Activated CD4-positive, alpha-beta T cell treated with anti-CD3 and anti-CD28 coated beads for 4 hours (primary cell): ENCODE data around the gene N4BP3.

Experiments used
- DNase-seq, 2 donors: peaks; one replicate each; pipeline ENCODE4 v3.0.0-alpha.2; 2020

The N4BP3 gene

GRCh38 chr5:178103612-178104011 lies 9.7 kb upstream of the N4BP3 start:
- no peak for DNase-seq

- DNase-seq = no peak
Measured at GRCh38 chr5:178104492-178104891, 8.8 kb upstream of the N4BP3 start.

DNA sequence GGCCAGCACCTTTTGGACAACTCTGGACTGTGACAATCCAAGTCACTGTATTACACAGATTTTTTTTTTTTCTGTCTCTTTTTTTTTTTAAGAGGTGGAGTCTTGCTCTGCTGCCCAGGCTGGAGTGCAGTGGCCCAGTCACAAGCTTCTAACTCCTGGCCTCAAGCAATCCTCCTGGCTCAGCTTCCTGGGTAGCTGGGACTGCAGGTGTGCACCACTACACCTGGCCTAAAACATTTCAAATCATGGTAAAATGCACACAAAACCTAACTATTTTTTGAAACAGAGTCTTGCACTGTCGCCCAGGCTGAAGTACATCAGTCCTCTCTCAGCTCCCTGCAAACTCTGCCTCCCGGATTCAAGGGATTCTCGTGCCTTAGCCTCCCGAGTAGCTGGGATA lies 7.2 kb upstream of the N4BP3 start:
- no peak for DNase-seq

- DNase-seq = no peak
Measured at GRCh38 chr5:178106556-178107239, 6.6 kb upstream of the N4BP3 start.

DNA sequence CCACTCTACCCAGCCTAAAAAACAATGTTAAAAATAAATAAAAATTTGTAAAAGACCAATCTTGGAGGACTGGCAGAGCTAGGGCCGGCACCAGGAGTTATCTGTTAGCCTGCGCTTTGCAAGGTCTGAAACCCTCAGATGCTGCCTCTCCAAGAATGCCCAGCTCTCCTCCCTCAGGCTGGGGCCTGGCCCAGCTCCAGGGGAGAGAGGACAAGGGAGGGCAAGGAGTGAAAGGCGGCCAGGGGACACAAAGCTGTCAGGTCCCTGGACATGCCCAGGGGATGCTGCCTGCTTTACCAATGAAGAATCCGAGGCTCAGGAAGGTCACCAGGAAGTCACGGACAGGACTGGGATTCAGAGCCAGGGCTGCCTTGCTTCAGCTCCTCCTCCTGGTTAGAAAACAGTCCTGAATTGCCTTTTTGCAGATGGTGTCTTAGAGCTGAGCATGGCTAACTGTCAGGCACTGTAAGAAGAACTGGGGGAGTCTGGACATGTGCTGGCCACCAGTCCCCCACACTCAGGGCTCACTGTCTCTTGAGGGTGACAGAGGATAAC lies 5.5 kb upstream of the N4BP3 start:
- no peak for DNase-seq

- no peak for DNase-seq
Measured at GRCh38 chr5:178108446-178108845, 4.9 kb upstream of the N4BP3 start.

GRCh38 chr5:178108966-178109365 lies 4.4 kb upstream of the N4BP3 start:
- DNase-seq = no peak

DNA sequence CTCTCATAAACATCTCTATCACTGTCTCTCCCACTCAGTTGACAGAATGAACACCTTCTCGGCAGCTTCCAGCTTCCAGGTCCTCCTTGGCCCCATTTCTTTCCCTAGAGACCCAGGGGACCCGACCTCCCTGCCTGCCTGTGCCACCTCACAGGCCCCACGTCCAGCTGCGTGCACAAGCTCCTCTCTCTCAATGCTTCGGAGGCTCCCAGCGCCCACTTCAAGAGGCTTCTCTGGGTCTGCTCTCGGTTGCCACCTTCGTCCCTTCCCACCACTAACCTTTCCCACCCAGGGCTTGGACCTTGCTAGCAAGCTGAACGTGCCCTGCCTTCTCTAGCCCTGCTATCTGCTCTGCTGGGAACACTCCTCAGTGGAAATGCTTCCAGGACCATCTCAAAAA lies 2.8 kb upstream of the N4BP3 start:
- no peak for DNase-seq

DNA sequence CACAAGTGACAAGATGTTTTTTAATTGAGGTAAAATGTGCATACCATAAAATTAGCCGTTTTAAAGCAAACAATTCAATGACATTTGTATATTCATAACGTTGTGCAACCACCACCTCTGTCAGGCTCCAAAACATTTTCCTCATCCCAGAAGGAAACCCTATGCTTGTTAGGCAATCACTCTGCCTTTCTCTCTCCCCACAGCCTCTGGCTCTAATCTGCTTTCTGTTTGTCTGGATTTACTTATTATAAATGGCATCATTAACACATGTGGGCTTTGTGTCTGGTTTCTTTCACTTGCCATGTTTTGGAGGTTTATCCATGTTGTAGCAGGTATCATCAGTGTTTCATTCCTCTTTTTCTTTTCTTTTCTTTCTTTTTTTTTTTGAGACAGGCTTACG lies 1.4 kb upstream of the N4BP3 start:
- no peak for DNase-seq

DNA sequence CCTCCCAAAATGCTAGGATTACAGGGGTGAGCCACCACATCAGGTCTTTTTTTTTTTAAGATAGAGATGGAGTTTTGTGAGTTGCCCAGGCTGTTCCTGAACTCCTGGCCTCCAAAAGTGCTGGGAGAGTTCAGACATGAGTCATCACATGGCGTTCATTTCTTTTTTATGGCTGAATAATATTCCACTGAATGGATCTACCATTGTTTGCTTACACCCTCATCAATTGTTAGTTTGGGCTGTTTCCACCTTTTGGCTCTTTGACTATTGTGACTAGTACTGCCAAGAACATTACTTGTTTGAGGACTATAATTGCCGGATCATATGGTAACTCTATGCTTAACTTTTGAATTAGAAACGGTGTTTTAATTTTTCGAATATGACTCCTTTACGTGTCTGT lies 787 bp upstream of the N4BP3 start:
- DNase-seq = no peak

- no peak for DNase-seq
Measured at GRCh38 chr5:178113841-178114324, 551 bp downstream of the N4BP3 start.

- DNase-seq = peak; percentile 42 to 46
Measured at GRCh38 chr5:178114325-178115135, 1.2 kb downstream of the N4BP3 start.

- DNase-seq = no peak
Measured at GRCh38 chr5:178115136-178115813, 1.9 kb downstream of the N4BP3 start.

DNA sequence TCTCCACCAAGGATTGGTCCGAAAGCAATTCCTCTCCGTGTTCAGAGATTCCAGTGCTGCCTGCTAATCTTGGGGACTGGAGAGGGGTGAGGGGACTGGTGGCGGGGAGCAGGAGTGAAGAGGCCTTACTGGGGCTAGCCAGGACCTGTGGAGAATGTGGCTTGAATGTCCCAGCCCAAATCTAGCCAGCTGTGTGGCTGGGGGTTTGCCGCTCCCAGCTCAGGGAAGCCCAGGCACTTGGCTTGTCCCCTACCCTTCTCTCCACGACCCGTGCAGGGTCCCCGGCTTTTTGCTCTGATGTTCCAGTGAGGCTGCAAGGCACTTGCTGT lies 2.4 kb downstream of the N4BP3 start:
- no peak for DNase-seq

- DNase-seq = peak; percentile 58 to 75
Measured at GRCh38 chr5:178116143-178116885, 3.0 kb downstream of the N4BP3 start.

GRCh38 chr5:178117923-178118701 lies 4.8 kb downstream of the N4BP3 start:
- no peak for DNase-seq

DNA sequence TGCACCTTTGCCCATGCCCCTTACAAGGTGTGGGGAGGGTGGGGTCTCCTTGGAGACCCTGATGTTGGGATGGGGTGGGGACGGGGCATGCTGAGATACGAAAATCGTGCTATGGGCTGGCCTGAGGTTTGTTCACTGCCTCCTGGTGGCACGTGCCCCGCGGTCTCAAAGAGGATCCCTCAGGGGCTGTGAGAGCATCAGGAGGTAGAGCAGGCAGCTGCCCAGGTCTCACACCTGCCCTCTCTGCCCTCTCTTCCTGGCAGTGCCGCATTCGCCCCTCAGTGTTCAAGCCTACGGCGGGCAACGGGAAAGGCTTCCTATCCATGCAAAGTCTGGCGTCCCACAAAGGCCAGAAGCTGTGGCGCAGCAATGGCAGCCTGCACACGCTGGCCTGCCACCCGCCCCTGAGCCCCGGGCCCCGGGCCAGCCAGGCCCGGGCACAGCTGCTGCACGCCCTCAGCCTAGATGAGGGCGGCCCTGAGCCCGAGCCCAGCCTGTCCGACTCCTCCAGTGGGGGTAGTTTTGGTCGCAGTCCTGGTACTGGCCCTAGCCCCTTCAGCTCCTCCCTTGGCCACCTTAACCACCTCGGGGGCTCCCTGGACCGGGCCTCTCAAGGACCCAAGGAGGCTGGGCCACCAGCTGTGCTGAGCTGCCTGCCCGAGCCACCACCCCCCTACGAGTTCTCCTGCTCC lies 6.7 kb downstream of the N4BP3 start:
- no peak for DNase-seq

DNA sequence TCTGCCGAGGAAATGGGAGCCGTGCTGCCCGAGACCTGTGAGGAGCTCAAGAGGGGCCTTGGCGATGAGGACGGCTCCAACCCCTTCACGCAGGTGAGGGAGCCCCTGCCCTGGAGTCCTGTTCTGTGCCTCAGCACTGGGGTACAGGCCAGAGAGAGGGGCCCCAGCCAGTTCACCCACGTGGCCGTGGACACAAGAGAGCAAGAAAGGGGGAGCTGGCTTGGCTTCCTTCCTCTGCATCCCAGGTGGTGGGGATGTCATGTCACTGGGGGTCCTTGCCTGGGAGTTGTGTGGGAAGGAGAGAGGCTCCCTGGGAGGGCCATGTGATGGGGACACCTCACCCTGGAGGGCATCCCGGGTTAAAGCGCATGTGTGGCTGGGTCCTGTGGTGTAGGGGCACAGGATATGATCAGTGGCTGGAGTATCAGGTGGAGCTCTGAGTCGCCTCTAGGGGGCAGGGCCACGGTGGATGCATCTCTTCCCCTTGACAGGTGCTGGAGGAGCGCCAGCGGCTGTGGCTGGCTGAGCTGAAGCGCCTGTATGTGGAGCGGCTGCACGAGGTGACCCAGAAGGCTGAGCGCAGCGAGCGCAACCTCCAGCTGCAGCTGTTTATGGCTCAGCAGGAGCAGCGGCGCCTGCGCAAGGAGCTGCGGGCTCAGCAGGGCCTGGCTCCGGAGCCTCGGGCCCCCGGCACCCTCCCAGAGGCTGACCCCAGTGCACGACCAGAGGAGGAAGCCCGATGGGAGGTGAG lies 7.5 kb downstream of the N4BP3 start:
- DNase-seq = peak; percentile 80 to 81

- DNase-seq = no peak
Measured at GRCh38 chr5:178121391-178122276, 8.3 kb downstream of the N4BP3 start.

- no peak for DNase-seq
Measured at GRCh38 chr5:178122346-178122745, 9.0 kb downstream of the N4BP3 start.
